Effector memory CD4-positive, alpha-beta T cell (primary cell): ENCODE results near the gene MIGA2.

ENCODE experiments used
- DNase-seq, 3 donors: peaks; one replicate each; pipeline ENCODE4 v3.0.0-alpha.2; 2020
- H3K27ac ChIP-seq: 2 replicates; pipeline ENCODE4 v1.7.0; 2013; ENCODE audit warnings: mild to moderate bottlenecking, low read length, moderate library complexity; ENCODE audit not compliant: insufficient read depth, poor library complexity, severe bottlenecking
- H3K27me3 ChIP-seq: replicated peaks from 2 replicates; pipeline ENCODE4 v1.7.0; 2013; ENCODE audit warnings: mild to moderate bottlenecking, low read length; ENCODE audit not compliant: insufficient read depth, control insufficient read depth, poor library complexity, severe bottlenecking
- H3K36me3 ChIP-seq: 2 replicates; pipeline ENCODE4 v1.7.0; 2013; ENCODE audit warnings: mild to moderate bottlenecking, low read length, moderate library complexity; ENCODE audit not compliant: control insufficient read depth, insufficient read depth
- H3K4me1 ChIP-seq: 2 replicates; pipeline ENCODE4 v1.7.0; 2013; ENCODE audit warnings: low read length, mild to moderate bottlenecking; ENCODE audit not compliant: control insufficient read depth, insufficient read depth, poor library complexity, severe bottlenecking
- H3K4me3 ChIP-seq: 2 replicates; pipeline ENCODE4 v1.7.0; 2013; ENCODE audit warnings: low read length, low read depth, mild to moderate bottlenecking; ENCODE audit not compliant: insufficient read depth, poor library complexity, severe bottlenecking
- H3K9me3 ChIP-seq: 2 replicates; pipeline ENCODE4 v1.7.0; 2013; ENCODE audit warnings: mild to moderate bottlenecking, low read length, moderate library complexity; ENCODE audit not compliant: control insufficient read depth

MIGA2 gene

GRCh38 chr9:129095908-129096307 is 59.5 kb downstream of the MIGA2 start:
- Histone ChIP-seq H3K36me3 (no peaks in the 10 kb centered on the region), H3K4me3 (no peak overlapping the region), H3K9me3 (no peaks in the 10 kb centered on the region), H3K27ac (no peak overlapping the region), H3K27me3 (no peaks in the 10 kb centered on the region), H3K4me1 (no peaks in the 10 kb centered on the region)
- DNase-seq, result no peak

DNA sequence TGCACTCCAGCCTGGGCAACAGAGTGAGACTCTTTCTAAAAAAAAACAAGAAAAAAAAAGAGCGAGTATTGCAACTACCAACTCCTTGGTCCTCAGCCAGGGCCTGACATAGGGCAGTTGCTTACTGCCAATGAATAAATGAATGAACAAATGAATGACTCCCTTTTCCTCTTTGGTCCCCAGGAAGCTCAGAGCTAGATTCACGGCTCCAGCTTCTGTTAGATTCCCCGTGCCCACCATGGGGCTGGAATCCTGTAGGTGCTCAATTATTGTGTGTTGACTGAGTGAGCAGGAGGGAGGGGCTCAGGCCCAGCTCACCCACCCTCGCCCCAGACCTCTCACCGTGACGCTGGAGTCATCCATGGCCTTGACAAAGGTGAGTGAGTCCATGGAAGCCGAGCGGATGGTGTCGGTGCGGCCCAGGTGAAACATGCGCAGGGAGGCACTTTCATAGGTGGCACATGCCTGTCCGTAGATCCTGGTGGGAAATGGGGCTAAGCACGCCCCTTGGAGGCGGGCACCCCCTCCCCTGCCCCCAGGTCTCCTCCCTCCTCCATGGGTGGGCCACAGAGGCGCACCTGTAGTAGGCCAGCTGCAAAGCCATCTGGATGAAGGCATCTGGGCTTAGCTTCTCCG is 61.4 kb downstream of the MIGA2 start:
- Histone ChIP-seq H3K27ac (no peak overlapping the region), H3K4me3 (no peak overlapping the region), H3K27me3 (no peaks in the 10 kb centered on the region), H3K9me3 (no peaks in the 10 kb centered on the region), H3K4me1 (no peaks in the 10 kb centered on the region), H3K36me3 (no peaks in the 10 kb centered on the region)
- no peak for DNase-seq

GRCh38 chr9:129098328-129098727 is 61.9 kb downstream of the MIGA2 start:
- Histone ChIP-seq H3K4me3 (no peak overlapping the region), H3K36me3 (no peaks in the 10 kb centered on the region), H3K27me3 (no peaks in the 10 kb centered on the region), H3K9me3 (no peaks in the 10 kb centered on the region), H3K4me1 (no peaks in the 10 kb centered on the region), H3K27ac (no peak overlapping the region)
- DNase-seq, result no peak

GRCh38 chr9:129100383-129101169 is 64.2 kb downstream of the MIGA2 start:
- Histone ChIP-seq H3K36me3 (no peaks in the 10 kb centered on the region), H3K4me3 (no peak overlapping the region), H3K27ac (no peak overlapping the region), H3K9me3 (no peaks in the 10 kb centered on the region), H3K27me3 (no peaks in the 10 kb centered on the region), H3K4me1 (no peaks in the 10 kb centered on the region)
- no peak for DNase-seq

DNA sequence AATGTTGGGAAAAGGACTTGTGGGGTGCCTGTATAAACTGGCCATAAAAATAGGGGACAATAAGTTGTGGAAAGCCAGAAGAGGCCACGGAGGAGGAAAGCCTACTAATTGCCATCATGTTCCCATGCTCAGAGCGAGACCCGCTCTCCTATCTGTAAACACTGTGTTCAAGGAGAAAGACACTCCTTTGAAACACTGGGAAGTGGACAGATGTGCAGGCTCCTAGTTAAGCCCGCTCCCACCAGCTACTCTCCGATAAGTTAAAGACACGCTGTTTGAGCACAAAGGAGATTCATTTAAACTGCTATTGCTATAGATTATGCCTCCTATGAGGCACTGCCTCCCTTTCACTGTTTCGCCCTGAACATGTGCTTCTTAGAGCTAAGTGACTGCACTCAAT is 64.9 kb downstream of the MIGA2 start:
- H3K36me3 ChIP-seq, result no peaks in the 10 kb centered on the region
- H3K27me3 ChIP-seq, result no peaks in the 10 kb centered on the region
- no peak for DNase-seq
- H3K4me3 ChIP-seq, result no peak overlapping the region
- no peak overlapping the region for H3K27ac ChIP-seq
- no peaks in the 10 kb centered on the region for H3K9me3 ChIP-seq
- H3K4me1 ChIP-seq, result no peaks in the 10 kb centered on the region

GRCh38 chr9:129102095-129102525 is 65.7 kb downstream of the MIGA2 start:
- no peak overlapping the region for H3K27ac ChIP-seq
- no peaks in the 10 kb centered on the region for H3K36me3 ChIP-seq
- H3K27me3 ChIP-seq, result no peaks in the 10 kb centered on the region
- H3K9me3 ChIP-seq, result no peaks in the 10 kb centered on the region
- H3K4me1 ChIP-seq, result no peaks in the 10 kb centered on the region
- no peak for DNase-seq
- no peak overlapping the region for H3K4me3 ChIP-seq

DNA sequence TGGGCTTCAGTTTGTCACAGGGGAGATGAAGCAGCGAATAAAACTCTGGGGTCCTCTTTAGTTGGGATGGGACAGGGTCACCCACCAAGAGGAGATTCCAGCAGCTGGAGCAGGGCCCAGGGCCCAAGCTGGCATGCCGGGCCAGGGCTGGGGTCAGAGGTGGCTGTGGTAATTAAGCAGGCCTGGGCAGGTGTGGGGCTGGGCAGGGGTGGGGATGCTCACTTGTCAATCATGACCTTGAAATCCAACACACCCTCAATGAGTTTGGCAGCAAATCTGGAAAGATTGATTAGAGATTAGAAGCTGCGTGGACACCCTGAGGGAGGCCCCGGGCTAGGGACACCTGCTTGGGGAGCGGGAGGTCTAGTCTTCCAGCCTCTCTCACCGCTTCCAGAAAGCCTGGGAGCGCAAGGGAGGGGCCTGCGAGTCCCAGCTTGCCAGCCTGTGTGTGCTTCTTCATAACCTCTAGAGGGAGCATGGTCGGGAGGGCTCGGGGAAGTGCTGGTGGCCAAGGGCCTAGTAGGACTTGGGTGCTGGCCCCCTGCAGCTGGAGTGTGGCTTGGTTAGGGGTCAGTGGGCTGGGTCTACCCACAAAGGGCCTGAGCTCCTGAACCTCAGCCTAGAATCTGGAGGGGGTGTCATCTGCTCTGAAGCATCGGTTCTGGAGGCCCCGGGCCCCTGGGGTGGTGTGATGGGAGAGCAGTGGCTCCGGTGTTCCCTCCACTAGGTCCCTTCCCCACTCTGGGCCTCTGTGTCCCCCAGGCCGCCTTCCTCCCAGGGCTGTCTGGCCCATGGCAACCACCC is 66.6 kb downstream of the MIGA2 start:
- Histone ChIP-seq H3K4me1 (no peaks in the 10 kb centered on the region), H3K27me3 (no peaks in the 10 kb centered on the region), H3K4me3 (no peak overlapping the region), H3K27ac (no peak overlapping the region), H3K36me3 (no peaks in the 10 kb centered on the region), H3K9me3 (no peaks in the 10 kb centered on the region)
- no peak for DNase-seq

- Histone ChIP-seq H3K4me1 (no peaks in the 10 kb centered on the region), H3K9me3 (no peaks in the 10 kb centered on the region), H3K27ac (no peak overlapping the region), H3K36me3 (no peaks in the 10 kb centered on the region), H3K4me3 (no peak overlapping the region), H3K27me3 (no peaks in the 10 kb centered on the region)
- no peak for DNase-seq
These were observed 67.2 kb downstream of the MIGA2 start for GRCh38 chr9:129103595-129103965.

GRCh38 chr9:129104051-129104450 is 67.6 kb downstream of the MIGA2 start:
- DNase-seq, result no peak
- H3K4me1 ChIP-seq, result no peaks in the 10 kb centered on the region

More at GRCh38 chr9:129104051-129104450, 67.6 kb downstream of the MIGA2 start:
- Histone ChIP-seq H3K27ac (no peak overlapping the region), H3K36me3 (no peaks in the 10 kb centered on the region), H3K27me3 (no peaks in the 10 kb centered on the region), H3K9me3 (no peaks in the 10 kb centered on the region), H3K4me3 (no peak overlapping the region)
